ENCODE data around the gene CFAP299. TPM values are rescaled to one million over a fixed set of nuclear protein-coding genes. Genes with fewer than 3 reads are reported as not detected.

CFAP299 gene
- total RNA-seq, 1 donor, result 12.7 TPM

- no peak for TF ChIP-seq CTCF (IDR thresholded peaks at IDR 0.05; ENCODE audit: insufficient read depth, low read length)
- no peak overlapping the region for H3K4me3 ChIP-seq (ENCODE audit: low read depth, low read length)
- no peak for DNase-seq (ENCODE audit: low read depth)
Observed at GRCh38 chr4:80560337-80560736, 224.8 kb downstream of the CFAP299 start.

GRCh38 chr4:80566203-80566872 lies 230.8 kb downstream of the CFAP299 start:
- no peak for DNase-seq (ENCODE audit: low read depth)
- peak overlapping the region; percentile 31 for H3K4me3 ChIP-seq (ENCODE audit: low read depth, low read length)
- no peak for TF ChIP-seq CTCF (IDR thresholded peaks at IDR 0.05; ENCODE audit: insufficient read depth, low read length)

- no peak overlapping the region for H3K4me3 ChIP-seq (ENCODE audit: low read depth, low read length)
- TF ChIP-seq CTCF (IDR thresholded peaks at IDR 0.05; ENCODE audit: insufficient read depth, low read length), result no peak
- DNase-seq (ENCODE audit: low read depth), result no peak
Observed at GRCh38 chr4:80568891-80569290, 233.4 kb downstream of the CFAP299 start.

- DNase-seq (ENCODE audit: low read depth), result peak; percentile 13
- no peak for TF ChIP-seq CTCF (IDR thresholded peaks at IDR 0.05; ENCODE audit: insufficient read depth, low read length)
- H3K4me3 ChIP-seq (ENCODE audit: low read depth, low read length), result no peak overlapping the region
Observed at GRCh38 chr4:80576796-80577195, 241.3 kb downstream of the CFAP299 start.

GRCh38 chr4:80578001-80578400 lies 242.5 kb downstream of the CFAP299 start:
- no peak for DNase-seq (ENCODE audit: low read depth)
- no peak for TF ChIP-seq CTCF (IDR thresholded peaks at IDR 0.05; ENCODE audit: insufficient read depth, low read length)

GRCh38 chr4:80585542-80585941 lies 250.0 kb downstream of the CFAP299 start:
- DNase-seq (ENCODE audit: low read depth), result no peak
- no peak overlapping the region for H3K4me3 ChIP-seq (ENCODE audit: low read depth, low read length)
- no peak for TF ChIP-seq CTCF (IDR thresholded peaks at IDR 0.05; ENCODE audit: insufficient read depth, low read length)

More at GRCh38 chr4:80578001-80578400, 242.5 kb downstream of the CFAP299 start:
- no peak overlapping the region for H3K4me3 ChIP-seq (ENCODE audit: low read depth, low read length)

GRCh38 chr4:80586716-80587115 lies 251.2 kb downstream of the CFAP299 start:
- H3K4me3 ChIP-seq (ENCODE audit: low read depth, low read length), result no peak overlapping the region
- DNase-seq (ENCODE audit: low read depth), result no peak
- no peak for TF ChIP-seq CTCF (IDR thresholded peaks at IDR 0.05; ENCODE audit: insufficient read depth, low read length)
